GM12864 (cell line): ENCODE measurements around the gene SF3A1.

ENCODE experiments used
- DNase-seq: peaks from one replicate; pipeline ENCODE4 v3.0.0-alpha.2; 2011; ENCODE audit warnings: low read depth
- H3K4me3 ChIP-seq: 2 replicates; pipeline ENCODE4 v1.5.1; 2011; ENCODE audit warnings: mild to moderate bottlenecking, low read depth, low read length, control low read depth
- TF ChIP-seq, protein P1 (sequence below): IDR thresholded peaks from 2 replicates; pipeline ENCODE4 v1.5.1; 2011; ENCODE audit warnings: low read depth, mild to moderate bottlenecking, moderate library complexity, low read length, control low read depth, inconsistent platforms; ENCODE audit errors: missing control alignments

SF3A1 gene

DNA sequence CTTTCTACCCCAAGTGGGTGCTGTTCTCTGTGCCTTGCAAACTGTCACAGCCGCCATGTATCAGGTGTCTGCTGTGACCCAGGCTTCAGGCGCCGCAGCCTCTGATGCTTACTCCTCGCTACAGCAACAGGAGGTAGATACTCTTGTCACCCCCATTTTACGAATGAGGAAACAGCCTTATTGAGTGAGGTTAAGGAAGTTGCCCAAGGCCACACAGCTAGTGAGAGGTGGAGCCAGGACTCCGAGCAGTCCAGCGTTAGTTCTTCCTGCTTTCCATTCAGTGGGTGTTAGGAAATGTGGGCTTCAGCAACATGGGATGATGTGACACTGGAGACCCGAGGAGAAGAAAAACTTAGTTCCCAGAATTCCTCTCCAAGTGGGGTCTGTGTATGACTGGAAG, 16.2 kb upstream of the SF3A1 start:
- TF ChIP-seq, protein P1, sequence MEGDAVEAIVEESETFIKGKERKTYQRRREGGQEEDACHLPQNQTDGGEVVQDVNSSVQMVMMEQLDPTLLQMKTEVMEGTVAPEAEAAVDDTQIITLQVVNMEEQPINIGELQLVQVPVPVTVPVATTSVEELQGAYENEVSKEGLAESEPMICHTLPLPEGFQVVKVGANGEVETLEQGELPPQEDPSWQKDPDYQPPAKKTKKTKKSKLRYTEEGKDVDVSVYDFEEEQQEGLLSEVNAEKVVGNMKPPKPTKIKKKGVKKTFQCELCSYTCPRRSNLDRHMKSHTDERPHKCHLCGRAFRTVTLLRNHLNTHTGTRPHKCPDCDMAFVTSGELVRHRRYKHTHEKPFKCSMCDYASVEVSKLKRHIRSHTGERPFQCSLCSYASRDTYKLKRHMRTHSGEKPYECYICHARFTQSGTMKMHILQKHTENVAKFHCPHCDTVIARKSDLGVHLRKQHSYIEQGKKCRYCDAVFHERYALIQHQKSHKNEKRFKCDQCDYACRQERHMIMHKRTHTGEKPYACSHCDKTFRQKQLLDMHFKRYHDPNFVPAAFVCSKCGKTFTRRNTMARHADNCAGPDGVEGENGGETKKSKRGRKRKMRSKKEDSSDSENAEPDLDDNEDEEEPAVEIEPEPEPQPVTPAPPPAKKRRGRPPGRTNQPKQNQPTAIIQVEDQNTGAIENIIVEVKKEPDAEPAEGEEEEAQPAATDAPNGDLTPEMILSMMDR: no peak
- DNase-seq: no peak
- H3K4me3 ChIP-seq: no peak overlapping the region

DNA sequence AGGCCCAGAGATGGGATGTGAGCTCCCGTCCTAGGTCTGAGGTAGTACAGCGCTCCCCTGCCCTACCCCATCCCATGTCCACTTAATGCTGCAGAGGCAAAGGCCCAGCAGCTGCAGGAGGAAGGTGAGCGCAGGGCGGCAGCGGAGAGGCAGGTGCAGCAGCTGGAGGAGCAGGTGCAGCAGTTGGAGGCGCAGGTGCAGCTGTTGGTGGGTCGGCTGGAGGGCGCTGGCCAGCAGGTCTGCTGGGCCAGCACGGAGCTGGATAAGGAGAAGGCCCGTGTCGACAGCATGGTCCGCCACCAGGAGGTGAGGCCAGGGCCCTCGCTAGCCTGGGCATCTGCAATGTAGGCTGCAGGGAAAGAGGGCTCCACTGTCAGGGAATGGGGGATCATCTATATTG, 15.3 kb upstream of the SF3A1 start:
- TF ChIP-seq, protein P1: no peak

GRCh38 chr22:30371321-30371720, 14.6 kb upstream of the SF3A1 start:
- TF ChIP-seq, protein P1: no peak
- H3K4me3 ChIP-seq: no peak overlapping the region

More for the DNA sequence above, 15.3 kb upstream of the SF3A1 start:
- H3K4me3 ChIP-seq: no peak overlapping the region
- no peak for DNase-seq

GRCh38 chr22:30370641-30371230, 14.0 kb upstream of the SF3A1 start:
- no peak for DNase-seq
- no peak overlapping the region for H3K4me3 ChIP-seq
- TF ChIP-seq, protein P1: no peak

More at GRCh38 chr22:30371321-30371720, 14.6 kb upstream of the SF3A1 start:
- DNase-seq: no peak

- DNase-seq: no peak
- no peak overlapping the region for H3K4me3 ChIP-seq
- TF ChIP-seq, protein P1: no peak
Observed at GRCh38 chr22:30368420-30368819, 11.7 kb upstream of the SF3A1 start.

GRCh38 chr22:30365891-30366290, 9.2 kb upstream of the SF3A1 start:
- no peak for DNase-seq
- TF ChIP-seq, protein P1: no peak
- no peak overlapping the region for H3K4me3 ChIP-seq

GRCh38 chr22:30362651-30363281, 6.1 kb upstream of the SF3A1 start:
- no peak overlapping the region for H3K4me3 ChIP-seq
- TF ChIP-seq, protein P1: no peak
- no peak for DNase-seq
